SK-N-SH (cell line): ENCODE data around the gene ACTR10. TPM values are rescaled to one million over a fixed set of nuclear protein-coding genes. Genes with fewer than 3 reads are reported as not detected.
A peak's percentile ranks its signal among the peaks of the same experiment; 100 is the strongest.

Experiments used
- CTCF ChIA-PET: fragments of 300-600, 350-600 bp; formaldehyde crosslinking; extraction: SDS; loops from one replicate; lab custom pipeline; 2021; lab: Yijun Ruan, JAX
- POLR2A ChIA-PET: fragments of 350-600 bp; sonication (Branson Sonifier 250); formaldehyde crosslinking; extraction: SDS; loops from one replicate; lab custom pipeline; 2020; ENCODE audit warnings: antibody characterized with exemption, inconsistent platforms; lab: Yijun Ruan, JAX
- DNase-seq: peaks from one replicate; pipeline ENCODE4 v3.0.0; 2012
- H2AFZ ChIP-seq: fragments of 200-600 bp; sonication (generic); 2 replicates; pipeline ENCODE4 v1.8.1; 2016; ENCODE audit warnings: antibody characterized with exemption, mild to moderate bottlenecking, low read depth
- H3F3A ChIP-seq: fragments of 200-600 bp; sonication (generic); replicated peaks from 2 replicates; pipeline ENCODE3; 2016; ENCODE audit warnings: antibody characterized with exemption, mild to moderate bottlenecking; ENCODE audit not compliant: insufficient read depth
- H3K27ac ChIP-seq, 2 experiments: fragments of 200-500 bp in 1 of 2; fragments of 200-600 bp in 1 of 2; sonication (Bioruptor generic) in 1 of 2; sonication (generic), shearing (Covaris generic) in 1 of 2; 2 replicates each; pipeline versions ENCODE4 v1.5.1 to v1.6.1; 2014 to 2016; ENCODE audit warnings: low read depth in 2 of 2, inconsistent platforms in 1 of 2, low read length in 1 of 2, mild to moderate bottlenecking in 1 of 2, mixed read lengths in 1 of 2
- H3K27me3 ChIP-seq: fragments of 200-600 bp; sonication (generic), shearing (Covaris generic); 2 replicates; pipeline ENCODE4 v1.6.1; 2016; ENCODE audit warnings: mixed run types; ENCODE audit not compliant: insufficient read depth
- H3K36me3 ChIP-seq, 2 experiments: fragments of 200-500 bp in 1 of 2; fragments of 200-600 bp in 1 of 2; sonication (Bioruptor generic) in 1 of 2; sonication (generic) in 1 of 2; replicated peaks in 1 of 2; 2 replicates each; pipeline versions ENCODE3 to v1.5.1; 2014 to 2016; ENCODE audit warnings: low read length in 1 of 2, mild to moderate bottlenecking in 1 of 2; ENCODE audit not compliant: insufficient read depth in 2 of 2, control insufficient read depth in 1 of 2
- H3K4me1 ChIP-seq, 2 experiments: fragments of 200-500 bp in 1 of 2; fragments of 200-600 bp in 1 of 2; sonication (Bioruptor generic) in 1 of 2; sonication (generic), shearing (Covaris generic) in 1 of 2; 2 replicates each; pipeline versions ENCODE4 v1.5.1 to v1.6.1; 2014 to 2016; ENCODE audit warnings: low read depth in 1 of 2, low read length in 1 of 2, mixed run types in 1 of 2; ENCODE audit not compliant: insufficient read depth in 2 of 2, control insufficient read depth in 1 of 2
- H3K4me2 ChIP-seq: fragments of 200-600 bp; sonication (generic), shearing (Covaris generic); 2 replicates; pipeline ENCODE4 v1.6.1; 2017; ENCODE audit warnings: mixed run types
- H3K4me3 ChIP-seq, 2 experiments: fragments of 200-500 bp in 1 of 2; fragments of 200-600 bp in 1 of 2; sonication (Bioruptor generic) in 1 of 2; sonication (generic), shearing (Covaris generic) in 1 of 2; 2 replicates each; pipeline versions ENCODE4 v1.5.1 to v1.8.1; 2014 to 2016; ENCODE audit warnings: low read depth in 2 of 2, inconsistent platforms in 1 of 2, low read length in 1 of 2, mild to moderate bottlenecking in 1 of 2, mixed read lengths in 1 of 2, moderate library complexity in 1 of 2
- H3K79me2 ChIP-seq: fragments of 200-600 bp; sonication (generic); 2 replicates; pipeline ENCODE4 v1.8.1; 2017; ENCODE audit warnings: mild to moderate bottlenecking; ENCODE audit not compliant: insufficient read depth
- H3K9ac ChIP-seq: fragments of 200-600 bp; sonication (generic); 2 replicates; pipeline ENCODE4 v1.6.1; 2017; ENCODE audit warnings: mixed run types
- H3K9me2 ChIP-seq: fragments of 200-600 bp; sonication (generic); 2 replicates; pipeline ENCODE4 v1.6.1; 2017; ENCODE audit warnings: mixed run types
- H3K9me3 ChIP-seq: fragments of 200-600 bp; sonication (generic); 2 replicates; pipeline ENCODE4 v1.6.1; 2017; ENCODE audit warnings: mixed run types, mild to moderate bottlenecking, moderate library complexity
- H4K20me1 ChIP-seq: fragments of 200-600 bp; sonication (generic); 2 replicates; pipeline ENCODE4 v1.6.1; 2017; ENCODE audit warnings: mild to moderate bottlenecking, mixed run types; ENCODE audit not compliant: insufficient read depth
- CHD2 ChIP-seq: fragments of 150-350 bp; IDR thresholded peaks from 2 replicates; pipeline ENCODE4 v1.6.1; 2018; ENCODE audit warnings: low read length; ENCODE audit not compliant: partially characterized antibody
- CTCF ChIP-seq: fragments of 200-600 bp; sonication (generic); IDR thresholded peaks from 2 replicates; pipeline ENCODE4 v1.6.1; 2017; ENCODE audit warnings: antibody characterized with exemption, mild to moderate bottlenecking, moderate library complexity
- FOSL2 ChIP-seq: IDR thresholded peaks from 2 replicates; pipeline ENCODE4 v1.4.0; 2012; ENCODE audit warnings: low read depth, mild to moderate bottlenecking, moderate library complexity, borderline replicate concordance
- GABPA ChIP-seq: IDR thresholded peaks from 2 replicates; pipeline ENCODE4 v1.4.0; 2012; ENCODE audit warnings: low read depth, mild to moderate bottlenecking
- JUND ChIP-seq: IDR thresholded peaks from 2 replicates; pipeline ENCODE4 v1.4.0; 2012
- MEF2A ChIP-seq: IDR thresholded peaks from 2 replicates; pipeline ENCODE4 v1.4.0; 2012; ENCODE audit warnings: low read depth, borderline replicate concordance
- MXI1 ChIP-seq: IDR thresholded peaks from 2 replicates; pipeline ENCODE4 v1.6.1; 2012; ENCODE audit warnings: mild to moderate bottlenecking, low read depth, low read length, improper control_type of control experiment
- NRF1 ChIP-seq: IDR thresholded peaks from 2 replicates; pipeline ENCODE4 v1.6.1; 2012; ENCODE audit warnings: low read depth, mild to moderate bottlenecking, low read length
- PBX3 ChIP-seq: IDR thresholded peaks from 2 replicates; pipeline ENCODE4; 2012
- SMC3 ChIP-seq: IDR thresholded peaks from 2 replicates; pipeline ENCODE4 v1.6.1; 2012; ENCODE audit warnings: low read depth, low read length, improper control_type of control experiment
- USF1 ChIP-seq: IDR thresholded peaks from 2 replicates; pipeline ENCODE4 v1.4.0; 2012; ENCODE audit warnings: low read depth, borderline replicate concordance
- ZBTB33 ChIP-seq: IDR thresholded peaks from 2 replicates; pipeline ENCODE4 v1.4.0; 2012; ENCODE audit warnings: low read depth, borderline replicate concordance
- WGBS: methylation state at CpG from one replicate; pipeline ENCODE4 v1.1.6; 2017; ENCODE audit warnings: low lambda C conversion rate; 5-methylcytosine and 5-hydroxymethylcytosine counted together
- polyA plus RNA-seq, 3 experiments: library from polyadenylated mRNA; depleted of rRNA; stranded (reverse); fragments of >200 nt; gene quantifications; 2 replicates each; pipeline ENCODE4 v1.2.3, GENCODE V29; 2012

The ACTR10 gene
- polyA plus RNA-seq, 1 of the 3 experiments (the other 2 are of a cell fraction), result 32.9 TPM

GRCh38 chr14:58238252-58239243, 38.6 kb downstream of the ACTR10 start:
- TF ChIP-seq USF1 (no peak), NRF1 (no peak), FOSL2 (no peak), SMC3 (no peak), ZBTB33 (no peak)
- Histone ChIP-seq H3K9ac (no peak overlapping the region), H3K4me1 (peaks cover 0 to 3% of the 10 kb centered on the region in 2 experiments; a peak in 3 of 4 replicates), H3K4me3 (peak overlapping the region in 1 of 2 experiments; percentile 82; a peak in 1 of 4 replicates), H3K79me2 (no peaks in the 10 kb centered on the region), H2AFZ (no peak overlapping the region), H3K27me3 (no peaks in the 10 kb centered on the region), H3K36me3 (peaks cover 10 to 18% of the 10 kb centered on the region in 2 experiments), H3K4me2 (peak overlapping the region; percentile 84; the same call in 1 of the 2 replicates), H3K9me2 (no peaks in the 10 kb centered on the region), H3K27ac (no peak overlapping the region), H4K20me1 (no peaks in the 10 kb centered on the region), H3K9me3 (no peaks in the 10 kb centered on the region), H3F3A (no peaks in the 10 kb centered on the region)
- CTCF ChIA-PET, result no interaction called here
- WGBS, result 80% methylated on average over 16 of the region's 16 CpGs
- no peak for DNase-seq
- POLR2A ChIA-PET, result no interaction called here

- peak overlapping the region; percentile 15 to 51; a peak in 2 of 4 replicates for H3K27ac ChIP-seq
- H3K27me3 ChIP-seq, result no peaks in the 10 kb centered on the region
- H3K4me2 ChIP-seq, result peak overlapping the region; percentile 84
- no peaks in the 10 kb centered on the region for H3K9me3 ChIP-seq
- H3K79me2 ChIP-seq, result no peaks in the 10 kb centered on the region
- DNase-seq, result no peak
- H3K9ac ChIP-seq, result peak overlapping the region; percentile 65
- no peaks in the 10 kb centered on the region for H4K20me1 ChIP-seq
- H3K36me3 ChIP-seq, result peaks cover 5 to 9% of the 10 kb centered on the region in 2 experiments
- H3F3A ChIP-seq, result peaks cover 6% of the 10 kb centered on the region
- 11% methylated on average over 23 of the region's 23 CpGs for whole genome bisulfite sequencing
- H2AFZ ChIP-seq, result peak overlapping the region; percentile 95
- no peaks in the 10 kb centered on the region for H3K9me2 ChIP-seq
- peaks cover 0 to 3% of the 10 kb centered on the region in 2 experiments; a peak in 3 of 4 replicates for H3K4me1 ChIP-seq
- CTCF ChIA-PET, result interaction anchor here (0.7 to 1.0 kb wide), 2 partner anchors 12 to 1204 kb away, joined by 3 read pairs; no protein-coding TSS in a partner anchor
- POLR2A ChIA-PET, result no interaction called here
- peak overlapping the region; percentile 82 to 85 for H3K4me3 ChIP-seq
- no peak for TF ChIP-seq CTCF
- TF ChIP-seq MXI1, result 0 out of 2 replicates have a peak, but pooled peaks have one; percentile 25
- no peak for TF ChIP-seq SMC3
- no peak for TF ChIP-seq MEF2A
- no peak for TF ChIP-seq GABPA
- TF ChIP-seq CHD2, result peak; percentile 59
- TF ChIP-seq JUND, result no peak
- no peak for TF ChIP-seq NRF1
- no peak for TF ChIP-seq PBX3
- no peak for TF ChIP-seq ZBTB33
Measured at GRCh38 chr14:58239244-58240195, 39.6 kb downstream of the ACTR10 start.
